CMK (cell line): Measurements from ENCODE around the gene FBXO11.
A peak's percentile ranks its signal among the peaks of the same experiment; 100 is the strongest.
"Not testable (repeated sequence)": the region's sequence is repeated elsewhere in the genome, so short reads cannot be mapped to it uniquely, and the experiment has no call there.

ENCODE experiments used
- DNase-seq: peaks from one replicate; pipeline ENCODE4 v3.0.0-alpha.2; 2010; ENCODE audit warnings: low read depth

FBXO11 gene

DNA sequence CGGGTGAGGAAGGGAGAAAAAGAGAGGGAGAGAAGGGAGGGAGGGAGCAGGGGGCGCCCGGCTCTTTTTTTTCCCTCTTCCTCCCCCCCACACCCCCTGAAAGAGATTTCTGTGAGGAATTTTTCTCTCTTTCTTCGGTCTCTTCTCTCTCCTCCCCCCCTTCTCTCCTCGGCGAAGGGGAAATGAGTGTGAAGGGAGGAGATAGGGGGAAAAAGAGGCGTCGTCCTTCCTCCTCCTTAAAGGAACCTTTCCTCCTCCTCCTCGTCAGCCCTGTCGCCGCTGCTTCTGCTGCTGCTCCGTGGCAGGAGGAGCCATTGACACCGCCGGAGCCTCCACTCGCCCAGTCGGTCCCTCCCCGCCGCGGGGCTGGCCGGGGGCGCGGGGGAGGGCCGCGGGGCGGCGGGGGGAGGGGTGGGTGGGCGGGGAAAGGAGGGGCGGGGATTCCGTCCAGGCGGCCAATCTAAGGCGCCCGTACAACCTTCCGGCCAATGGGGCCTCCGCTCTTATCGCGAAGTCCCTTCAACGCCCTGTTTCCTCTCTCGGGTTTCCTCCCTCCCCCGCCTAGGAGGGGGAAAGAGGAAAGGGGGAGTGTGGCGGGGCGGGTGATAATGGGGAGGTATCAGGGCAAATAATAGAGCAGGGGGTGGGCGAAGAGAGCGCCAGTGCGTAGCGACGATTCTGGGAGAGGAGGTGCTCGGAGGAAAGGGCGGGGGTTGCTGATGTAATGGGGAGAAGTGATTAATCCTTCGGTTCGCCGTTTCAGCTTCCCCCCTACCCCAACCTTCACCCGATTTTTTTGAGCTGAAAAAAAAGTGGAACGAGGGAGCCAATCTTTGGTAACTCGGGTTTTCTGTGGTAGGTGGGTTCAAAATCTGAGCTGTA, at the start of gene FBXO11:
TSS of gene FBXO11 (minus strand) at position 342 of the 882 bp plus-strand sequence. CDS start 778 bp downstream, outside the sequence.
- DNase-seq: peak; percentile 98

DNA sequence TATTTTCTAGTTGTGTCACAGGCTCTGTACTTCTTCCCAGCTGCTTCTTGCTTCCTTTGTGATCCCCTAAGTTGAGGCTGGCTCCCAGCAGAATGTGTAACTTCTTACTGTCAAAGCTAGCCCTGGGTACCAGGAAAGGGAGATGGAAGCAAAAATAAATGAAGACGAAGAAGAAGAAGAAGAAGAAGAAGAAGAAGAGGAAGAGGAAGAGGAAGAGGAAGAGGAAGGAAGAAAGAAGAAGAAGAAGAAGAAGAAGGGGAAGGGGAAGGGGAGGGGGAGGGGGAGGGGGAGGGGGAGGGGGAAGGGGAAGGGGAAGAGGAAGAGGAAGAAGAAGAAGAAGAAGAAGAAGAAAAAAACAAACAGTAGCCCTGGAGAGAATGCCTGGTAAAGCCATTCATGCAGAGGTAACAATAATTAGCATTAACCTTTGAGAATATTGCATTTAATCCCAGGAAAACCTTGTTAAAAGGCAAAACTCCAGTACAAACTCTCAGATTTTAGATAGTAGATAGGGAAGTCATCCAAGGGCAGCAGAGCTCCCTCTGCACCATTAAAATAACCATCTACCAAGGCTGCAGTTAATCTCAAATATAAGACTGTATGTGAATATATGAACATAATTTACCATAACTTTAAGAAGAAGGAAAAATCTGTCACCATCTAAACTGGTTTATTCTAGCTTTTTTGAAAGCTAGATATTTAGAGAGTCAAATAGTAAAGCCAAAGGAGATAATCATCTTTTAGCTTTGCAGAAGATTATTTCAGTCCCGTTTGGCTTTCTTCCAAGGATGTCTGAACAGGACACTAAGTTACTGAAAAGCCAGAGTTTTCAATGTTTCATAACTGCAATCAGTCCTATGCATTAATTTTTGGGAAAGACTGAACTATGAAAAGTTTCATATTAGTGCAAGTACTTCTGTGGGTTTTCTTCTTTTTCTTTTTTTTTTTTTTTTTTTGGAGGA, 44.3 kb upstream of the FBXO11 start:
- DNase-seq: no peak

DNA sequence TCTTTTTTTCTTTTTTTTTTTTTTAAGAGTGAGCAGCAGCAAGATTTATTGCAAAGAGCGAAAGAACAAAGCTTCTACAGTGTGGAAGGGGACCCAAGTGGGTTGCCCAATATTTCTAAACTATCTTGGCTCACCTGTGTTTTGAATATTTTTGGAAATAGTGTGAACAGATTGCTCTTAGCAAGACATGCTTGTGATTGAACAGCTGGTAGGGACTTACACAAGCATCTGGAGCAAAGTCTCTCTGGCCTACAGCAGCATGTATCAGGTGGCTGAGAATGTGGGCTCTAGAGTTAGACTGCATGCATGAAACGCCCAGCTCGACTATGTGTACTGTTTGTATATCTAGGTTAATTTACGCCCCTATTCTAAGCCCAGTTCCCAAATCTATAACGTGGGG, 40.3 kb upstream of the FBXO11 start:
- DNase-seq: no peak

DNA sequence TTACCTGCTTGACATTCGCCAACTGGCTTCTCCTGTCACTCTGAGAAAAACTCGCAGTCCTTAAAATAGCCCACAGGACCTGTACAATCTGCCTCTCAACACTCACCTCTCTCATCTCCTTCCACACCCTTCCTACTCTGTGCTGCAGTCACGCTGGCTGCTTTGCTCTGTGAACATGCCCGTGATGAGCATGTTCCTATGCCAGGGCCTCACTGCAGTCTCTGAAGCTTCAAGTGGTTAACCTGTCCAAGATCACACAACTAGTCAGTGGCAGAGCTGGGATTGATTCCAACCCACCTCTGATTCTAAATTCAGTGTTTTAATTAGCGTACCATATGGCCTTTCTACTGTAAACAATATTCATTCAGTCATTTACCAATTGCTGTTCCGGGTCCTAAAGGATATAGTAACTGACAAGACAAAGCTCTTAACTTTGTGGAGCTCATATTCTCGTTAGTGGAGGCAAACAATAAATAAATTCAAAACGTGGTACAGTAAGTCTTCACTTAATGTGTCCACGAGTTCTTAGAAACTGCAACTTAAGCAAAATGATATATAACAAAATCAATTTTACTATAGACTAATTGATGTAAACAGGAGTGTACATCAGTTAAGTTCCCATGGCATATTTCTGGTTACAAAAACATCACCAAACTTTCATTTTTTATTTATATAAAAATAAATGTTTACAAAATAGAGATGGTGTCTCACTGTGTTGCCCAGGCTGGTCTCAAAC, 38.9 kb upstream of the FBXO11 start:
- no peak for DNase-seq

DNA sequence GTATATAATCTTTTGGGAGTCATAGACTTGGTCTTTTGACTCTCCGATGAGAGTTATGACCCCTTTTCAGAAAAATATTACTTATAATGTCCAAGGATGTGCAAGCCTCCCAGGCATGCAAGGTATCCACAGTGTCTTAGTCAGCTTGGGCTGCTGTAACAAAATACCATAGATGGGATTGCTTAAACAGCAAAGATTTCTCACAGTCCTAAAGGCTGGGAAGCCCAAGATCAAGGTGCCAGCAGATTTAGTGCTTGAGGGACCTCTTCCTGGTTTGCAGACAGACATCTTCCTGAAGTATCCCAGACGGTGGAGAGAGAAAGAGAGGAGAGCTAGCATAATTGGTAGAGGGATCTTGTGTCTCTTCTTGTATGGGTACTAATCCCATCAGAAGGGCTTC, 35.6 kb upstream of the FBXO11 start:
- DNase-seq: no peak

DNA sequence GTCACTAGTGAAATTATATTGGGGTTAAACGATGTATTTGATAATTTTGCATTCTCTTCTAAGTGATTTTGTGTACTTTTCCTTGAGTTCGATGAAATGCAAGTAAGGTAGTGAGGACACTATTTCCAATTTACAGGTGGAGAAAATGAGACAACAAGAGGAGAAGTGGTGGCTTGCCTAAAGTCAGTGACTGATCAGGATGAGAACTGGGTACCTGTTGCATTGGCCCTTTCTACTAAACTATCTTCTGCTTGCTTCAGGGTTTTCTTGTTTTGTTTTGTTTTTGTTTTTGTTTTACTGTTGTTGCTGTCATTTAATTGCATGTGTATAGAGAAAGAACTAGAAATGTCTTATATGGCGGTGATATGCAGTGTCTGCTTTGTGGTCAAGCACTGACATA, 31.4 kb upstream of the FBXO11 start:
- no peak for DNase-seq

DNA sequence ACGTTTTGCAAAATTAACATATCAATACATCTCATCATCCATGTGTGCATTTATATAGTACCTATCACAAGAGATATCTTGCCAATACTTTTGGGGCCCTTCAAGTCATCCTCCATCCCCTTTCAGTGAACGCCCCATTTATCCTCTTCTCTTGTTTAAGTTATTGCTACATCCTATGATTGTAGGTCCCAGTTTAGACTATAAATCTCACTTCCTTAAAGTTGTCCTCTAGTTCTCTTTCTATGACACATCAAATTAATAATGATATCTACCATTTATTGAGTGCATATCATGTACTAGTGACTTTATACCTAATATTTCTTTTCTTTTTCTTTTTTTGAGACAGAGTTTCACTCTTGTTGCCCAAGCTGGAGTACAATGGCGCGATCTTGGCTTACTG, 28.8 kb upstream of the FBXO11 start:
- no peak for DNase-seq

DNA sequence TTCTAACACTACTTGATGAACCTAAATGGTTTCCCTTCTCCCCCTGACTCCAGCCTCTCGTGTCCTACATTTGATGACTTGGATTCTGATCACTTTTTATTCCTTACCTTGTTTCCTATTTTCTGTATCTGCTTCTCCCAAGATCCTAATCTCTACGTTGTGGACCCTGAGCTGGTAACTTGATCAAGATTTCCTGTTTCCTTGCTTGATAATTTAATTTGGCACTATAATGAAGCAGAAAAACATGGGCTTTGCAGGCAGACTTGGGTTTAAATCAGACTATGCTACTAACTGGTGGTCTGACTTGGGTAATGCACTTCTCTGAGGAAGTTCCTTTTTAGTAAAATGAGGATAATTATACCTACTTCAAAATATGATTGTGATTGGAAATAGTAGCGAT, 11.7 kb upstream of the FBXO11 start:
- no peak for DNase-seq

DNA sequence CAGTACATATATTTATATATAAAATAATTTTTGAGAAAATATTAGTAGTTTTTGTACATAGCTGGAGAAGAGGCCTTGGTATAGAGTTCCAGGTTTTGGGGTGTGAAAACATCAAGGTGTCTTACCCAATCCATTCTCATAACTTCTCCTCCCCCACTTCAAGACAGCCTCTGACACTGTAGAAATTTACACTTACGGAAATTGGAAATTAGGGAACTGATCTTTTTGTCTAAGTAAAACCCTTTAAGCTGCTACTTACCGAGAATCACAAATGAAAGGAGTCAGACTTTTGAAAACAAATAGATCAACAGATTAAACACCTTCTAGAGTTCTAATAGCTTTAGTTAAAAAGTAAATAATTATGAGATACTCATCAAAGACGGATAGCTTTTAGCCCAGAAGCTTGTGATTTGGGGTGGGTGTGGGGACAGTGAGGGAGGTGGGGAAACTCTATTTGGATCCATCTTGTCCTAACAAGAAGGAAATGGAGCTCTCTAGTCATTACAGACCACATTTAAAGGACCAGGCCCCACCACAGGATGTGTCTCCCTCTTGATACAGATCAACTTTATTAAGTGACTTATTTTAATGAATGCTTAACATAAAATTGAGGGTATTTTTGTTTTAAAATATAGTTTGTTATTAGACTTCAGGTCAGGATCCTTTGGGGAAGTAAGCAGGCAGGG, 11.1 kb upstream of the FBXO11 start:
- no peak for DNase-seq

DNA sequence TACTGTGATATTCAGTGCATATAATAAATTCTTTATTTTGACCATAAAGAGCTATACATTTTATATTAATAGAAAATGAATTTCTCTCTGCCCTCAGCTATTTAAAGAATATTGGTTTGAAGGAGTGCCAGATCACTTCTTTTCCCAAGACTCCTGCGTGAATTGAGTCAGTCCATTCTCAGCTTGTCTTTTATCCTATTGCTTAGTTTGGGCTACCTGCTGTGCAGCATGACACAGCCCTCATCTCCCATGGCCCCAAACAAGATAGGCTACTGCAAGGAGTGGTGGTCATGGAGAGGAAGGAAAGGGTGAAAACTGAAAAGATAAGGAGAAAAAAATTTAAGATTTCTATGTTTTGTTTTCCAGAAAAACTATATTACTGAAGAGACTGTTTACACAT, 10.1 kb upstream of the FBXO11 start:
- DNase-seq: no peak

DNA sequence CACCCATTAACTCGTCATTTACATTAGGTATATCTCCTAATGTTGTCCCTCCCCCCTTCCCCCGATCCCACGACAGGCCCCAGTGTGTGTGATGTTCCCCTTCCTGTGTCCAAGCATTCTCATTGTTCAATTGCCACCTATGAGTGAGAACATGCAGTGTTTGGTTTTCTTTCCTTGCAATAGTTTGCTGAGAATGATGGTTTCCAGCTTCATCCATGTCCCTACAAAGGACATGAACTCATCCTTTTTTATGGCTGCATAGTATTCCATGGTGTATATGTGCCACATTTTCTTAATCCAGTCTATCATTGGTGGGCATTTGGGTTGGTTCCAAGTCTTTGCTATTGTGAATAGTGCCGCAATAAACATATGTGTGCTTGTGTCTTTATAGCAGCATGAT, 4.4 kb upstream of the FBXO11 start:
- DNase-seq: not testable (repeated sequence)

DNA sequence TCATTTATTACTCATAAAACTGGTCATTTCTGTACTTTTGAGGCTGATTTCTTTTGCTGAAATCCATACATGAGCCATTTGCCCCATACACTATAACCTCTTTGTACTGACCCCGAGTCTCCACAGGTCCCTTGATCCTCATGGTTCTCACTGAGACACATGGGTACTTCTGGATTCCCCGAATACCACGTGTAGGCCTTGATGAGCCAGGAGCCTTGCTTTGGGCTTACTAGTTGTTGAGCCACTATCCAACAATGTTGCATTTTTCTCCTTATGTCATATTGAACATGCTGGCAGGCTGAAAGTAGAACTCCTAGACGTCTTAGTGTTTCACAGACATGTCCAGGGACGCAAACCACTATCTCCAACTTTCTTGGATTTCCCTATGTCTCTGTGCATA, 2.4 kb upstream of the FBXO11 start:
- DNase-seq: no peak

DNA sequence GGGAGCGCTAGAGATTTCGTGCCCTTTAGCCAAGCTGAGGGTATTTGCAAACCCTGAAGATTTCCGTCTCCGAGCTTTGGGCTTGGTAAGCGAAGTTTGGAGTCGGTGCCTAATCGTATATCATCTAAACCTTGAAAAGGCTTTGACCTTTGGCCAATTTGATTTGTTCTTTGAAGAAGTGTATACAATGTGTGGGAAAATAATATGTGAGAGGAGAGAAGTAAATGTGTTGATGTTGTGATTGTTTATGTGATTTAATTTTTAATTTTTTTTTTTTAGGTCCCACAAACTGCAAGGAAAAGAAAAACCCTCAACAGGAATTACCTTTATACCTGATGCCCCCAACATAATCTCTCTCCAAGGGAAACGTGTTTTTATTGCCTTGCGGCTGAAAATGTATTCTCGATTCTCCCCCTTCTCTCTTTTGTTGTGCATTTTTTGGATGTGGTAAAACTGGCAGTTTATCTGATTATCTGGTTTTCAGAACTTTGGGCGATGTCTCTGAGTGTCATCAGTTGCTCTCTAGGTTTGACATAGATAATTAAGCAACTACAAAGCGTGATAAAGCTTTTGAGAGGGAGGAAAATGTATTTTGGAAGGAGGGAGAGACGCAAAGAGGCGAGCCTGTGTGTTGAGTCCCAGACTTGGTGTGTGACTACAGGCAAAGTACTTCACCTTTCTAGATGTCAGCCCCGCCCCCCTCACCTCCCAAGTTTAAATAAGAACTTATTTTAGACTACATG, 912 bp upstream of the FBXO11 start:
- DNase-seq: no peak

DNA sequence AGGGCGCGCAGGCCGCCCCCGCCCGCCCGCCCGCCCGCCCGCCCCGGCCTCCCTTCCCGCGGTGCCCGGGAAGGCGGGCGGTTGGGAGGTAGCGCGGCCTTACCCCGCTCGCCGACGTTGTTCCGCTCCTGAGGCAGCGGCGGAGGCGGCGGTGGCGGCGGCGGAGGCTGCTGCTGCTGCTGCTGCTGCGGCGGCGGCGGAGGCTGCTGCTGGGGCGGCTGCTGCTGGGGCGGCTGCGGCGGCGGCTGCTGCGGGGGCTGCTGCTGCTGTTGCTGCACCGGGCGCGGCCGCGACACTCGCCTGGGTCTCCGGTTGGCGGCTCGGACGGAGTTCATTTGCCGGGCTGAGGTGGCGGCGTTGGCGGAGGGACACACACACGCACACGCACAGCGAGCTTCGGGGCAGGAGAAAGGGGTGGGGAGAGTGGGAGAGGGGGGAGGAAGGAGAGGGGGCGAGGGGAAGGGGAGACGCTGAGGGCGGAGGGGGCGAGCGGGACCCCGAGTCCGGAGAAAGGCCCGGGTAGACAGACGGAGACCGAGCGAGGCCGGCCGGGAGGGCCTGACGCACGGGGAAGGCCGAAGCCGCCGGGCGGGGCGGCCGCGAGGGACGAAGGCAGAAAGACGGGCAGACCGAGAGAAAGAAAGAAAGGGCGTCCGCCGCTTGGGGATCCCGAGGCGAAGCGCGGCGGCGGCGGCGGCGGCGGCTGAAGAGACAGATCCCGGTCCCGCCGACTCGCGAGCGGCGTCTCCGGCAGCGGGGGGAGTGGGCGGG, 727 bp downstream of the FBXO11 start:
- no peak for DNase-seq

DNA sequence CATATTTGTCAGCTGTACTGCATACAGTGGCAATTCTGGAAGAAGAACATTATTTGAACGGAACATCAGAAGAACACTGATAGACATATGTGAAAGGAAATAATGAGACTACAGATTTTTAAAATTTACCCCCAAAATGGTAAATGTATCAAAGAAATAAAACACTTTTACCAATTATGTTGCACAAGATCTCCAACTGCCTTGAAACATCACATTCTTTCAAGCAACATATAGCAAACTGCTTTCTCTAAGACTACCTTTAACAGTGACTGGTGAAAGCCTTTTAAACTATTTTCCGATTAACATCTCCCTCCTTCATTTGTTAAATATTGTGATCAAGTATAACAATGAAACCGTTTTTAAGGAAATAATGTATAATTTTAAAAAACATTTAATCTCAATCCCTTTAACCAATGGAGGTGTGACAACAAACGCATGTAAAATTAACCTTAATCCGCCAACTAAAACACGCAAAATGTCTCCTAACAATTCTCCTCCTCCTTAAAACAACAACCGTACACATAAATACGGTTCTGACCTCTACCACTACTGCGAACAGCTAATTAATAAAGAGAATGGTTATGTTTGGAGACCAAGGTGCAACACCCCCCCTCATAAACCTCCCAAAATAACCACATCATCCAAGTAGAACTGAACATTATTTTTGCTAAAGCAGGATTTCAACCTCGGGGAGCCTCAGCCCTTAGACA, 2.4 kb downstream of the FBXO11 start:
- DNase-seq: no peak

DNA sequence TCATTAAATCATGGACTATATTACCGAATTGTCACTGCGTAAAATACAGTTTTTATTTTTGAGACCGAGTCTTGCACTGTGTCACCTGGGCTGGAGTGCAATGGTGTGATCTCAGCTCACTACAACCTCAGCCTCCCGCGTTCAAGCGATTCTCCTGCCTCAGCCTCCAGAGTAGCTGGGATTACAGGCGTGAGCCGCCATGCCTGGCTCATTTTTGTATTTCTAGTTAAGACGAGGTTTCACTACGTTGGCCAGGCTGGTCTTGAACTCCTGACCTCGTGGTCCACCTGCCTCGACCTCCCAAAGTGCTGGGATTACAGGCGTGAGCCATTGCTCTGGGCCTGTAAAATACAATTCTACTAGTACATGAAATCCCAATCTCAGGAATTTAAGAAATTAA, 4.4 kb downstream of the FBXO11 start:
- not testable (repeated sequence) for DNase-seq

DNA sequence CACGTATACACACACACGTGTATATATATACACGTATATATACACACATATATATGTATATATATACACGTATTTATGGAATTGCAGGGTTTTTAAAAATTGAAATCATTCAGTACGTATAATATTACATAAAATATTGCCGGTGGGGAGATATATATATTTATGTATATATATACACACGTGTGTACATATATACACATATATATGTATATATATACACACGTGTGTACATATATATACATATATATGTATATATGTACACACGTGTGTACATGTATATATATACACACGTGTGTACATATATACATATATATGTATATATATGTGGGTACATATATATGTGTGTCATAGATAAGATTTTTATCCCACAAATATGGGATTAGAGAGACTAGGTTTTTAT, 5.4 kb downstream of the FBXO11 start:
- DNase-seq: no peak

DNA sequence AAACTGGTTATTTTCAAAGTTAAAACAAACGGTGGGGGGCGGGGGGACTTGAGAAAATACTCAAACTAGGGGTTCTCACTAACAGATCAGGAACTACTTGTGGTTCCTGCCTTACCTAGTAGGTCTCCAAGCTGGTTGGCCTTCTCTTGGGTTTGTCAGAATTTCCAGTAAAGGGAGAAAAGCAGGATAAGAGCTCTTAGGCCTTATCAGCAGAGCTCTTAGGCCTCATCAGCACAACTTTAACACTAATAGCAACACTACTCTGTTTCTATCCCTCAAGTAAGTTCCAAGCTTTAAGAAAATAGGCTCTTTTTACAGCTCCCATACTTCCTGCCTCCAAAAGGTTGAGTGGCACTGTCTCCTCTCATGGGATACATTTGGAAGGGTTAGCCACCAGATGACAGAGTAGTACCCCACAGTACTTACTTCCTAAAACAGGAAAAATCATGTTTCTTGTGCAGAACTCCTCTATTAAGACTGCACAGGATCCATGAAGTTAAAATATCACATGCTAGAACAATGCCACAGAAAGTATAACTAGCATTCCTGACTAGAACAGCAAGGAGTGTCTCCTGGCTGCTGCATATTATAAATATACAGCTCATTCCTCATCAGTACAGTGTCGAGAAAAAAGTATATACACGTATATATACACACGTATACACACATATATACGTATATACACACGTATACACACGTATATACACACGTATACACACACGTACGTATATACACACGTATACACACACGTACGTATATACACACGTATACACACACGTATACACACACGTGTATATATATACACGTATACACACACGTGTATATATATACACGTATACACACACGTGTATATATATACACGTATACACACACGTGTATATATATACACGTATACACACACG, 6.1 kb downstream of the FBXO11 start:
- DNase-seq: no peak
